ENCODE results near the gene PIK3C3.

PIK3C3 gene

DNA sequence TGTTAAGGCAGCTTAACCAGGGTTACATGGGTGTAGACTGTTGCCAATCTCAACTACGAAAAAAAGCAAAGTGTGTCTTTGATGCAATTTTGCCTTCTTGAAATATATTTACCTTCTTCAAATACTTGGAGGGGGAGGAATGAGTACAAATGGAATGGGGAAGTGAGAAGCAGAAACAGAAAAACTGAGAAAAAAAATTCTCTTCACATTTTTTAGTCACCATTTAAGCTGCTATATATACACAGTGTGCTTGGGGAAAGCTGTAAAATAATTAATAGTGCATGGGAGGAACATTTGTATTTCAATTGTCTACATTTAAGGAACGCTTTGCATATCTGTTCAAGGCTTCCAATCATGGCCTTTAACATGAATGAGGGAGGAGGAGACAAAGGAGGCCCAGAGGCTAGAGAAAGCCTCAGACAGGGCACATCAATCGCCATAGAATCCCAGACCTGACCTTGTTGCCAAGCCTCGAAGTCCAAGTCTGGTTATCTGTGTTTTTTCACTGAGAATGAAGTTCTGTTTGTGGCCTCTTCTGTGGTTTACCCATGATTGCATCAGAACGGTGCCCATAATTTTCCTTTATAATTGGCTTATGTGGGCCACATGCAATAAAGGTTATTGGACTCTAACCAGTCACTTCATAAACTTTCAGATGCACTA is 158.6 kb downstream of the PIK3C3 start:
- no peak for DNase-seq (ENCODE audit: low read depth in 2 of 2, low spot score in 1 of 2)

DNA sequence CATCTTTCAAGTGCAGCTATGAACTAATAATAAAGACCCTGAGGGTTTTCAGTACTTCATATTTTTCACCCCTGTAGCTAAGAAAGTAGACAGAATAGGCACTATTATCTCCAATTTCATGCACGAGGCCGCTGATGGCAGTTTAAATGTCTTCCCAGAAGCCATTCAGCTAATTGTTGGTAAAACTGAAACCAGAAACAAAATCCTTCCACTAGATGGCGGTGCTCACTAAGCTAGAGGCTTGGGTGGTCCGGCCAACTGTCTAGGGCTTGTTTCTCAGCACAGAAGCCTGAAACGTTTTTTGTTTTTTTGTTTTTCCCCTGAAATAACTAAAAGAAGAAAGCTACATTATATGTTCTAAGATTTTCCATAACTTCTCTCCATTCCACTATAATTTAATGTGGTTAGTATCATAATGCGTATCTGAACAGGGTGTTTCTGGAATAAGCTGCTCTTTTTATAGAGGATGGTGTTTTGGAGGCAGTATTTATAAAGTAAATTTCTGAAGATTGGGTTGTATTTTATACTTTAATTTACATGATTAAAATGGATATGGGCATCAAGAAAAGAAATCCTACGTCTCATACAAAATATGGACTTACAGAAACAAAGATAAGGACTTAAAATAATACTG is 159.4 kb downstream of the PIK3C3 start:
- peak in 1 of 2 donors; percentile 8 for DNase-seq (ENCODE audit: low read depth in 2 of 2, low spot score in 1 of 2)

DNA sequence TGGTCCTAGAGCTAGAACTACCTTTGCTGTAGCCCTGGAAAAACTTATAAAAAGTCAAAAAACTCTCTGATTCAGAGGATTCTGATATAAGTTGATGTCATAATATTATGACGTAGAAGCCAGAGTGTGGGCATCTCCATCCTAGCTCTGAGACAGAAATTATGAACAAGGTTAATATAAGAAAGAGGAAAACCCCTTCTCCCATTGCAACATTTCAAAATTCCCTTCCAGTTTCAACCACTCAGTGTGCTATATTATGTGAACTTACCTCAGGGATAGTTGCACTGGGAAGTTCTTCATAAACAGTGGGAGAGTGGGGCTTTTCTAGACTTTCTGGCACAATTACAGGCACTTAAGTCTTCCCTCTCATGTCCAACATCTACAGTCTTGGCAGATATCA is 171.6 kb downstream of the PIK3C3 start:
- DNase-seq (ENCODE audit: low read depth in 2 of 2, low spot score in 1 of 2): no peak

DNA sequence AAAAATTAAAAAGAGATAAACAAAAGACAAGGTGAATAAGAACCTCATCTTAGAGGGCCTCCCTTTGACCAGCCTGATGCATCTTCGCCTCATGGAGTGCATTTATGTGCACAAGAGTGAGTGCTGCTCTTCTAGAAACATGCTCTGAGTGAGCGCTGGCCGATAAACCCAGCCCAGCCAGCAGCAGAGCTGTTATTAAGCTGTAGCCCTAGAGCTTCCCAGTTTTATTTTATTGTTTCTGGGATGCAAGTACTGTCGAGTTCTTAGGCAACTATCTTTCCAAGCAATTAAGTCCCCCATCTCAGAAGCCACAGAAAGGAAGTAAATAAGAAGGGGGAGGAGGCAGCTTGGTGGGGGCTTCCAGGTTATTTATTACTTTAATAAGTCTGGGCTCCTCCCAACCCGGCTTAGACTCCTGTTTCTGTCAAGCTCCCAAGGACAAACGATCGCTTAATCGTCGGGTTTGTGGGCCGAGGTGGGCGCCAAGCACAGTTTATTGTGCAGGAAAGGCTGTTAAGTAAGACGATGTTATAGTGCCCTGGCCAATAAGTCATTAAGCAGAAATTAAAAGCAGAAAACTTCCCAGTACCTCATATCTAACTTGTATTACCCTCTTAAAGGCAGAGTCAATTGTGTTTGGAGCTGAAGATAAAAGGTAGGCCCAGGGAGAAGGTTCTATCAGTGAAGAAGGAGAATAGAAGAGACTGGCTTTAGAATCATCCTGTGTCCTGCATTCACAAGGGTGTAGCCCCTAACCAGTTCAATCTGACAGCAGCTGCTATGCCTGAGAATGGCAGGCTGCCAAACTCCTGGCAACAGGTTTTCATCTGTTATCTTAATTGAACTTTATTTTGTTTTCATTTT is 176.3 kb downstream of the PIK3C3 start:
- DNase-seq (ENCODE audit: low read depth in 2 of 2, low spot score in 1 of 2): no peak

DNA sequence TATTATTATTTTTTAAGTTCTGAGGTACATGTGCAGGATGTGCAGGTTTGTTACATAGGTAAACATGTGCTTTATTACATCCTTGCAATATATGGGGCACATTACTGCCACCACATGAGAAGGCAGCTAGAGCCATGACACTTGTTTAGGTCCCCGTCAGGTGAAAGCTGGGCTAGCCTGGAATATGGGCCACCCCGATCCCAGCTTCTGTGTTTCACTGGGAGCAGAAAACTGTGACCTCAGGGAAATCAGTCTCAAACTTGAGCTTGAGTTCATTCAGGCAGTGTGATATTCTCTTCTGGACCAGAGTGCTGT is 176.9 kb downstream of the PIK3C3 start:
- DNase-seq (ENCODE audit: low read depth in 2 of 2, low spot score in 1 of 2): no peak

All from stimulated activated CD8-positive, alpha-beta memory T cell treated with anti-CD3 and anti-CD28 coated beads, Interleukin-4, amount 100 ng/mL, for 1 hour (primary cell).